ENCODE measurements around the gene SMCO3. TPM values are rescaled to one million over a fixed set of nuclear protein-coding genes. Genes with fewer than 3 reads are reported as not detected.

Gene SMCO3
- total and polyA plus RNA-seq, 2 of the 8 experiments (the other 6 are each of a cell fraction or from before 2014, with no cell fraction given), result not detected

DNA sequence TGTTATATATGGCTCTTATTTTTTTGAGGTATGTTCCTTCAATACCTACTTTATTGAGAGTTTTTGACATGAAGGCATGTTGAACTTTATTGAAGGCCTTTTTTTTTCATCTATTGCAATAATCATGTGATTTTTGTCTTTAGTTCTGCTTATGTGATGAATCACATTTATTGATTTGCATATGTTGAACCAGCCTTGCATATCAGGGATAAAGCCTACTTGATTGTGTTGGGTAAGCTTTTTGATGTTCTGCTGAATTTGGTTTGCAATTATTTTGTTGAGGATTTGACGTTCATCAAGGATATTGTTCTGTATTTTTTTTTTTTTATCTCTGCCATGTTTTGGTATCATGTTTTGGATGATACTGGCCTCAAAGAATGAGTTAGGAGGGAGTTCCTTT is 44.5 kb upstream of the SMCO3 start (continued):
- TF ChIP-seq, protein P1, sequence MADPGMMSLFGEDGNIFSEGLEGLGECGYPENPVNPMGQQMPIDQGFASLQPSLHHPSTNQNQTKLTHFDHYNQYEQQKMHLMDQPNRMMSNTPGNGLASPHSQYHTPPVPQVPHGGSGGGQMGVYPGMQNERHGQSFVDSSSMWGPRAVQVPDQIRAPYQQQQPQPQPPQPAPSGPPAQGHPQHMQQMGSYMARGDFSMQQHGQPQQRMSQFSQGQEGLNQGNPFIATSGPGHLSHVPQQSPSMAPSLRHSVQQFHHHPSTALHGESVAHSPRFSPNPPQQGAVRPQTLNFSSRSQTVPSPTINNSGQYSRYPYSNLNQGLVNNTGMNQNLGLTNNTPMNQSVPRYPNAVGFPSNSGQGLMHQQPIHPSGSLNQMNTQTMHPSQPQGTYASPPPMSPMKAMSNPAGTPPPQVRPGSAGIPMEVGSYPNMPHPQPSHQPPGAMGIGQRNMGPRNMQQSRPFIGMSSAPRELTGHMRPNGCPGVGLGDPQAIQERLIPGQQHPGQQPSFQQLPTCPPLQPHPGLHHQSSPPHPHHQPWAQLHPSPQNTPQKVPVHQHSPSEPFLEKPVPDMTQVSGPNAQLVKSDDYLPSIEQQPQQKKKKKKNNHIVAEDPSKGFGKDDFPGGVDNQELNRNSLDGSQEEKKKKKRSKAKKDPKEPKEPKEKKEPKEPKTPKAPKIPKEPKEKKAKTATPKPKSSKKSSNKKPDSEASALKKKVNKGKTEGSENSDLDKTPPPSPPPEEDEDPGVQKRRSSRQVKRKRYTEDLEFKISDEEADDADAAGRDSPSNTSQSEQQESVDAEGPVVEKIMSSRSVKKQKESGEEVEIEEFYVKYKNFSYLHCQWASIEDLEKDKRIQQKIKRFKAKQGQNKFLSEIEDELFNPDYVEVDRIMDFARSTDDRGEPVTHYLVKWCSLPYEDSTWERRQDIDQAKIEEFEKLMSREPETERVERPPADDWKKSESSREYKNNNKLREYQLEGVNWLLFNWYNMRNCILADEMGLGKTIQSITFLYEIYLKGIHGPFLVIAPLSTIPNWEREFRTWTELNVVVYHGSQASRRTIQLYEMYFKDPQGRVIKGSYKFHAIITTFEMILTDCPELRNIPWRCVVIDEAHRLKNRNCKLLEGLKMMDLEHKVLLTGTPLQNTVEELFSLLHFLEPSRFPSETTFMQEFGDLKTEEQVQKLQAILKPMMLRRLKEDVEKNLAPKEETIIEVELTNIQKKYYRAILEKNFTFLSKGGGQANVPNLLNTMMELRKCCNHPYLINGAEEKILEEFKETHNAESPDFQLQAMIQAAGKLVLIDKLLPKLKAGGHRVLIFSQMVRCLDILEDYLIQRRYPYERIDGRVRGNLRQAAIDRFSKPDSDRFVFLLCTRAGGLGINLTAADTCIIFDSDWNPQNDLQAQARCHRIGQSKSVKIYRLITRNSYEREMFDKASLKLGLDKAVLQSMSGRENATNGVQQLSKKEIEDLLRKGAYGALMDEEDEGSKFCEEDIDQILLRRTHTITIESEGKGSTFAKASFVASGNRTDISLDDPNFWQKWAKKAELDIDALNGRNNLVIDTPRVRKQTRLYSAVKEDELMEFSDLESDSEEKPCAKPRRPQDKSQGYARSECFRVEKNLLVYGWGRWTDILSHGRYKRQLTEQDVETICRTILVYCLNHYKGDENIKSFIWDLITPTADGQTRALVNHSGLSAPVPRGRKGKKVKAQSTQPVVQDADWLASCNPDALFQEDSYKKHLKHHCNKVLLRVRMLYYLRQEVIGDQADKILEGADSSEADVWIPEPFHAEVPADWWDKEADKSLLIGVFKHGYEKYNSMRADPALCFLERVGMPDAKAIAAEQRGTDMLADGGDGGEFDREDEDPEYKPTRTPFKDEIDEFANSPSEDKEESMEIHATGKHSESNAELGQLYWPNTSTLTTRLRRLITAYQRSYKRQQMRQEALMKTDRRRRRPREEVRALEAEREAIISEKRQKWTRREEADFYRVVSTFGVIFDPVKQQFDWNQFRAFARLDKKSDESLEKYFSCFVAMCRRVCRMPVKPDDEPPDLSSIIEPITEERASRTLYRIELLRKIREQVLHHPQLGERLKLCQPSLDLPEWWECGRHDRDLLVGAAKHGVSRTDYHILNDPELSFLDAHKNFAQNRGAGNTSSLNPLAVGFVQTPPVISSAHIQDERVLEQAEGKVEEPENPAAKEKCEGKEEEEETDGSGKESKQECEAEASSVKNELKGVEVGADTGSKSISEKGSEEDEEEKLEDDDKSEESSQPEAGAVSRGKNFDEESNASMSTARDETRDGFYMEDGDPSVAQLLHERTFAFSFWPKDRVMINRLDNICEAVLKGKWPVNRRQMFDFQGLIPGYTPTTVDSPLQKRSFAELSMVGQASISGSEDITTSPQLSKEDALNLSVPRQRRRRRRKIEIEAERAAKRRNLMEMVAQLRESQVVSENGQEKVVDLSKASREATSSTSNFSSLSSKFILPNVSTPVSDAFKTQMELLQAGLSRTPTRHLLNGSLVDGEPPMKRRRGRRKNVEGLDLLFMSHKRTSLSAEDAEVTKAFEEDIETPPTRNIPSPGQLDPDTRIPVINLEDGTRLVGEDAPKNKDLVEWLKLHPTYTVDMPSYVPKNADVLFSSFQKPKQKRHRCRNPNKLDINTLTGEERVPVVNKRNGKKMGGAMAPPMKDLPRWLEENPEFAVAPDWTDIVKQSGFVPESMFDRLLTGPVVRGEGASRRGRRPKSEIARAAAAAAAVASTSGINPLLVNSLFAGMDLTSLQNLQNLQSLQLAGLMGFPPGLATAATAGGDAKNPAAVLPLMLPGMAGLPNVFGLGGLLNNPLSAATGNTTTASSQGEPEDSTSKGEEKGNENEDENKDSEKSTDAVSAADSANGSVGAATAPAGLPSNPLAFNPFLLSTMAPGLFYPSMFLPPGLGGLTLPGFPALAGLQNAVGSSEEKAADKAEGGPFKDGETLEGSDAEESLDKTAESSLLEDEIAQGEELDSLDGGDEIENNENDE (IDR thresholded peaks at IDR 0.05; ENCODE audit: insufficient replicate concordance, low read length), result no peak
- no peak for TF ChIP-seq SRF (IDR thresholded peaks at IDR 0.05; ENCODE audit: low read depth, low read length)
- no peak for TF ChIP-seq KDM4A (IDR thresholded peaks at IDR 0.05; ENCODE audit: low read depth, low read length, severe bottlenecking)
- TF ChIP-seq RFX5 (IDR thresholded peaks at IDR 0.05; ENCODE audit: borderline replicate concordance, low read depth, low read length), result no peak
- no peak for TF ChIP-seq RBBP5 (IDR thresholded peaks at IDR 0.05; ENCODE audit: borderline replicate concordance, low read depth, low read length)
- no peak for TF ChIP-seq RNF2 (IDR thresholded peaks at IDR 0.05; ENCODE audit: borderline replicate concordance, low read depth, low read length, missing control alignments, poor library complexity, severe bottlenecking)
- no peak for TF ChIP-seq BACH1 (IDR thresholded peaks at IDR 0.05; ENCODE audit: low read length)
- TF ChIP-seq NRF1 (IDR thresholded peaks at IDR 0.05; ENCODE audit: low read depth, low read length), result no peak
- TF ChIP-seq SIX5 (IDR thresholded peaks at IDR 0.05; ENCODE audit: low read depth, low read length), result no peak
- TF ChIP-seq TAF7 (optimal IDR thresholded peaks at IDR 0.05; ENCODE audit: borderline replicate concordance, low read depth, low read length), result no peak
- no peak for TF ChIP-seq HDAC2 (IDR thresholded peaks at IDR 0.05; ENCODE audit: borderline replicate concordance in 1 of 2, low read depth in 2 of 2, low read length in 2 of 2)

All from H1 (cell line).